ENCODE results near the gene TAS2R39. TPM values are rescaled to one million over a fixed set of nuclear protein-coding genes. Genes with fewer than 3 reads are reported as not detected.
"Not testable (repeated sequence)": the region's sequence is repeated elsewhere in the genome, so short reads cannot be mapped to it uniquely, and the experiment has no call there.

Gene TAS2R39
- total RNA-seq, 1 experiment from 2014 or later, result not detected

GRCh38 chr7:143172354-143172753 lies 10.9 kb upstream of the TAS2R39 start:
- H3K9me3 ChIP-seq, result peaks cover 4% of the 10 kb centered on the region
- DNase-seq, result no peak
- H3K4me3 Mint-ChIP-seq (ENCODE audit: unreplicated experiment), result no peak overlapping the region
- H3K27me3 Mint-ChIP-seq (ENCODE audit: insufficient read depth, unreplicated experiment), result peaks cover 8% of the 10 kb centered on the region
- intact Hi-C loops (cut with micrococcal nuclease; ENCODE audit: unreplicated experiment), result no loop called here
- ChIA-PET POLR2A (no interaction called here), CTCF (no interaction called here)
- no TSS peak for BruUV-seq (replicated peaks)
- H3K36me3 ChIP-seq (ENCODE audit: control insufficient read depth, insufficient read depth, low read length), result no peaks in the 10 kb centered on the region
- H3K36me3 Mint-ChIP-seq (ENCODE audit: insufficient read depth, unreplicated experiment), result no peaks in the 10 kb centered on the region
- no peaks in the 10 kb centered on the region for H3K27me3 ChIP-seq (replicated peaks; ENCODE audit: control insufficient read depth, insufficient read depth, low read length)
- no peak for TF ChIP-seq CTCF (IDR thresholded peaks at IDR 0.05; ENCODE audit: insufficient read depth in 1 of 2, low read depth in 1 of 2, low read length in 1 of 2, severe bottlenecking in 1 of 2, unreplicated experiment in 1 of 2)
- no peak overlapping the region for H3K27ac Mint-ChIP-seq (ENCODE audit: unreplicated experiment)
- no peaks in the 10 kb centered on the region for H3K4me1 ChIP-seq
- H3K4me1 Mint-ChIP-seq (ENCODE audit: low read depth, unreplicated experiment), result peaks cover 6% of the 10 kb centered on the region
- H3K4me3 ChIP-seq (ENCODE audit: low read depth, low read length), result no peak overlapping the region
- H3K9me3 Mint-ChIP-seq (ENCODE audit: unreplicated experiment), result peaks cover 5% of the 10 kb centered on the region

- CTCF ChIA-PET, result no interaction called here
- no TSS peak for BruUV-seq (replicated peaks)
- no peak for TF ChIP-seq CTCF (IDR thresholded peaks at IDR 0.05; ENCODE audit: insufficient read depth in 1 of 2, low read depth in 1 of 2, low read length in 1 of 2, severe bottlenecking in 1 of 2, unreplicated experiment in 1 of 2)
Observed at GRCh38 chr7:143176128-143176527, 7.1 kb upstream of the TAS2R39 start.

GRCh38 chr7:143177374-143178119 lies 5.7 kb upstream of the TAS2R39 start:
- ChIA-PET POLR2A (no interaction called here), CTCF (no interaction called here)
- peaks cover 18% of the 10 kb centered on the region for H3K9me3 Mint-ChIP-seq (ENCODE audit: unreplicated experiment)

More at GRCh38 chr7:143176128-143176527, 7.1 kb upstream of the TAS2R39 start:
- Mint-ChIP-seq H3K36me3 (ENCODE audit: insufficient read depth, unreplicated experiment) (no peaks in the 10 kb centered on the region), H3K4me1 (ENCODE audit: low read depth, unreplicated experiment) (peaks cover 6% of the 10 kb centered on the region), H3K27me3 (ENCODE audit: insufficient read depth, unreplicated experiment) (no peaks in the 10 kb centered on the region), H3K27ac (ENCODE audit: unreplicated experiment) (no peak overlapping the region), H3K9me3 (ENCODE audit: unreplicated experiment) (peaks cover 18% of the 10 kb centered on the region), H3K4me3 (ENCODE audit: unreplicated experiment) (no peak overlapping the region)
- intact Hi-C loops (cut with micrococcal nuclease; ENCODE audit: unreplicated experiment), result no loop called here
- Histone ChIP-seq H3K9me3 (peaks cover 10% of the 10 kb centered on the region), H3K36me3 (ENCODE audit: control insufficient read depth, insufficient read depth, low read length) (no peaks in the 10 kb centered on the region), H3K4me3 (ENCODE audit: low read depth, low read length) (no peak overlapping the region), H3K27me3 (replicated peaks; ENCODE audit: control insufficient read depth, insufficient read depth, low read length) (no peaks in the 10 kb centered on the region), H3K4me1 (no peaks in the 10 kb centered on the region)
- POLR2A ChIA-PET, result no interaction called here
- DNase-seq, result no peak

GRCh38 chr7:143180771-143181170 lies 2.4 kb upstream of the TAS2R39 start:
- CTCF ChIA-PET, result not testable (repeated sequence)

More at GRCh38 chr7:143177374-143178119, 5.7 kb upstream of the TAS2R39 start:
- TF ChIP-seq CTCF (IDR thresholded peaks at IDR 0.05; ENCODE audit: insufficient read depth in 1 of 2, low read depth in 1 of 2, low read length in 1 of 2, severe bottlenecking in 1 of 2, unreplicated experiment in 1 of 2), result no peak
- Mint-ChIP-seq H3K36me3 (ENCODE audit: insufficient read depth, unreplicated experiment) (no peaks in the 10 kb centered on the region), H3K27me3 (ENCODE audit: insufficient read depth, unreplicated experiment) (peaks cover 4% of the 10 kb centered on the region), H3K4me1 (ENCODE audit: low read depth, unreplicated experiment) (no peaks in the 10 kb centered on the region), H3K27ac (ENCODE audit: unreplicated experiment) (no peak overlapping the region), H3K4me3 (ENCODE audit: unreplicated experiment) (no peak overlapping the region)
- Histone ChIP-seq H3K27me3 (replicated peaks; ENCODE audit: control insufficient read depth, insufficient read depth, low read length) (no peaks in the 10 kb centered on the region), H3K4me1 (no peaks in the 10 kb centered on the region), H3K36me3 (ENCODE audit: control insufficient read depth, insufficient read depth, low read length) (no peaks in the 10 kb centered on the region), H3K4me3 (ENCODE audit: low read depth, low read length) (no peak overlapping the region), H3K9me3 (peaks cover 10% of the 10 kb centered on the region)
- intact Hi-C loops (cut with micrococcal nuclease; ENCODE audit: unreplicated experiment), result no loop called here
- DNase-seq, result no peak
- no TSS peak for BruUV-seq (replicated peaks)

More at GRCh38 chr7:143180771-143181170, 2.4 kb upstream of the TAS2R39 start:
- H3K4me3 ChIP-seq (ENCODE audit: low read depth, low read length); H3K4me1 ChIP-seq; intact Hi-C loops (cut with micrococcal nuclease; ENCODE audit: unreplicated experiment); H3K4me3 Mint-ChIP-seq (ENCODE audit: unreplicated experiment); H3K4me1 Mint-ChIP-seq (ENCODE audit: low read depth, unreplicated experiment); H3K36me3 Mint-ChIP-seq (ENCODE audit: insufficient read depth, unreplicated experiment); BruUV-seq (replicated peaks); POLR2A ChIA-PET; H3K27ac Mint-ChIP-seq (ENCODE audit: unreplicated experiment); H3K36me3 ChIP-seq (ENCODE audit: control insufficient read depth, insufficient read depth, low read length); H3K27me3 ChIP-seq (replicated peaks; ENCODE audit: control insufficient read depth, insufficient read depth, low read length); DNase-seq: not testable (repeated sequence)
- H3K9me3 Mint-ChIP-seq (ENCODE audit: unreplicated experiment), result peaks cover 18% of the 10 kb centered on the region
- peaks cover 14% of the 10 kb centered on the region for H3K27me3 Mint-ChIP-seq (ENCODE audit: insufficient read depth, unreplicated experiment)
- H3K9me3 ChIP-seq, result peaks cover 10% of the 10 kb centered on the region
